ENCODE data around the gene VPS33B. TPM values are rescaled to one million over a fixed set of nuclear protein-coding genes. Genes with fewer than 3 reads are reported as not detected.

VPS33B gene
- 8.8 and 9.6 TPM in 2 replicates for total RNA-seq

GRCh38 chr15:91022075-91022831, at the start of gene VPS33B:
TSS of gene VPS33B (minus strand) at chr15:91022594. CDS start at chr15:91022249, 345 bp downstream.

GRCh38 chr15:90994417-90995311, 27.7 kb downstream of the VPS33B start, which contains the start of gene PRC1:
TSS of gene PRC1 (minus strand) at chr15:90994535. CDS start at chr15:90994417, 118 bp downstream.

GRCh38 chr15:90954712-90955623, 67.4 kb downstream of the VPS33B start, which contains the start of gene RCCD1:
TSS of gene RCCD1 (plus strand) at chr15:90954884. CDS start at chr15:90956735, 1,851 bp downstream.

Other genes with a start within 250 kb of the VPS33B start
- gene FURIN, start 154.0 kb downstream of the VPS33B start, total RNA-seq, result 58.0 and 86.0 TPM in 2 replicates
- 52.8 and 70.5 TPM in 2 replicates for gene FES, start 138.1 kb downstream of the VPS33B start, total RNA-seq
- 12.6 and 27.6 TPM in 2 replicates for gene MAN2A2, start 119.3 kb downstream of the VPS33B start, total RNA-seq
- 12.6 and 12.7 TPM in 2 replicates for gene HDDC3, start 90.0 kb downstream of the VPS33B start, total RNA-seq
- gene UNC45A, start 87.3 kb downstream of the VPS33B start, total RNA-seq, result 121 and 127 TPM in 2 replicates
- gene RCCD1, start 67.7 kb downstream of the VPS33B start, total RNA-seq, result 4.9 and 9.0 TPM in 2 replicates
- gene PRC1, start 28.1 kb downstream of the VPS33B start, total RNA-seq, result 75.2 and 182 TPM in 2 replicates
- gene SV2B, start 77.7 kb upstream of the VPS33B start, total RNA-seq, result 0.18 TPM in 1 of 2 replicates, not detected in the other

Data from endothelial cell of coronary artery (primary cell).